A673 (cell line): Measurements from ENCODE around the gene USF2. TPM values are rescaled to one million over a fixed set of nuclear protein-coding genes. Genes with fewer than 3 reads are reported as not detected.

Experiments used
- BruUV-seq: library from RNA; stranded (reverse); fragments of 400-500 nt; replicated peaks from 2 replicates; lab custom pipeline; 2021; lab: Mats Ljungman, UMichigan
- CTCF ChIA-PET: fragments of 300-600 bp; sonication (Branson Sonifier 250); formaldehyde crosslinking; loops from one replicate; lab custom pipeline; 2022; ENCODE audit warnings: antibody characterized with exemption; lab: Charles Lee
- POLR2A ChIA-PET: fragments of 300-600 bp; sonication (Branson Sonifier 250); formaldehyde crosslinking; loops from one replicate; lab custom pipeline; 2022; ENCODE audit warnings: antibody characterized with exemption; ENCODE audit not compliant: low non-redundant PET; lab: Charles Lee
- DNase-seq: peaks from one replicate; pipeline ENCODE4 v3.0.0-alpha.2; 2015; ENCODE audit warnings: low spot score
- H3K27ac ChIP-seq: fragments of 200-600 bp; sonication (generic); 2 replicates; pipeline ENCODE4 v1.5.1; 2016; ENCODE audit warnings: mixed run types, low read depth, mild to moderate bottlenecking, mixed read lengths, antibody characterized with exemption, low read length; ENCODE audit not compliant: poor library complexity, severe bottlenecking
- H3K27me3 ChIP-seq: fragments of 200-600 bp; sonication (generic); replicated peaks from 2 replicates; pipeline ENCODE4 v1.6.1; 2017; ENCODE audit warnings: mixed run types, low read depth, mild to moderate bottlenecking, mixed read lengths, antibody characterized with exemption, low read length; ENCODE audit not compliant: insufficient read depth, poor library complexity
- H3K36me3 ChIP-seq: fragments of 200-600 bp; sonication (generic); 2 replicates; pipeline ENCODE4 v1.6.1; 2016; ENCODE audit warnings: mixed run types, mild to moderate bottlenecking, mixed read lengths, antibody characterized with exemption, low read length; ENCODE audit not compliant: insufficient read depth, poor library complexity, severe bottlenecking
- H3K4me1 ChIP-seq: fragments of 200-600 bp; sonication (generic); 2 replicates; pipeline ENCODE4 v1.6.1; 2017; ENCODE audit warnings: mixed run types, mild to moderate bottlenecking, mixed read lengths, antibody characterized with exemption, low read length; ENCODE audit not compliant: insufficient read depth, poor library complexity, severe bottlenecking
- H3K4me3 ChIP-seq: fragments of 200-600 bp; sonication (generic); 2 replicates; pipeline ENCODE4 v1.5.1; 2016; ENCODE audit warnings: low read depth, mixed run types, mild to moderate bottlenecking, mixed read lengths, low read length; ENCODE audit not compliant: poor library complexity, severe bottlenecking
- H3K9me3 ChIP-seq: fragments of 200-600 bp; sonication (generic); 2 replicates; pipeline ENCODE4 v1.6.1; 2016; ENCODE audit warnings: mixed run types, low read depth, mild to moderate bottlenecking, mixed read lengths, antibody characterized with exemption, low read length; ENCODE audit not compliant: poor library complexity, severe bottlenecking
- CTCF ChIP-seq: fragments of 300-800, 200-600 bp; sonication (generic); conservative IDR thresholded peaks from 2 replicates; pipeline ENCODE4 v1.5.1; 2017; ENCODE audit warnings: low read depth, mild to moderate bottlenecking, antibody characterized with exemption, low read length, moderate library complexity, mixed read lengths
- EZH2 ChIP-seq: fragments of 200-600 bp; sonication (generic); IDR thresholded peaks from 2 replicates; pipeline ENCODE4 v1.6.1; 2017; ENCODE audit warnings: borderline replicate concordance, low read depth, mild to moderate bottlenecking, mixed read lengths, antibody characterized with exemption, low read length; ENCODE audit not compliant: poor library complexity, severe bottlenecking
- intact Hi-C: fragments of 100-400 bp; cut with micrococcal nuclease; formaldehyde crosslinking; loops from one replicate; pipeline ENCODE4 v1.10.0; 2022; ENCODE audit not compliant: unreplicated experiment
- total RNA-seq: library from RNA; stranded (reverse); gene quantifications from 2 replicates; pipeline ENCODE4 v1.2.3, GENCODE V29; 2021

Gene USF2
- total RNA-seq, 1 experiment from 2014 or later: 82.0 TPM

DNA sequence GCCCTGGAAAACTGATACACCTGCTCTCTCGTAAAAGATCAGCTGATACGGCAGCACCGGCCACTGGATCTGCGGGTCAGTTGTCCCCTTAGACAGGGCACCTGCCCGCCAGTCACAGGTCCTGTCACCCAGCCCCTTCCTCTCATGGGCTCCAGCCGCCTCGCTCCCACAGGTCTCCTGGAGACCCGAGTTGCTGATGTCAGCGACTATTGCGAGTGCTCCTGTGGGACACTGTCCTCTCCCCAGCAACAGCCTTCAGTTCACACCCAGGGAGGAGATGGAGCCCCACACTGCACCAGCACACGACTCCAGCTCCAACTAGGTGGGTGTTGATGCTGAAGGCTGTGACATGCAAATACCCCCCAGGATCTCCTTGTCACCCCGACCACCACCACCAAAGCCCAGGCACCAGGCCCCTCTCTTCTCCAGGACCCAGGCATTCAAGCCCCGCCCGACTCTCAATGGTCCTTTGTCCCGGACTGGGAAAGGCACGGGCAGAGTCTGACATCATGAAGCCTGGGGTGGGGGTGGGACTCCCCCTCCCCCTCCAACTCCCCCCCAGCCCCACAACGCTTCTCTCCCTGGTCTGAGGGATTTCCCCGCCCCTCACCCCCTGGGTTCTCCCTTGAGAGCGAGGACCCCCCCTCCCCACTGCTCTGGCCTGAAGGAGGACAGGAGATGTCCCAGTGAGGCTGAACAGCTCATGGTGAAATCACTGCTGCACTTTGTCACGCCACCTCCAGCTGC is 21.8 kb downstream of the USF2 start:
- POLR2A ChIA-PET: no interaction called here
- Histone ChIP-seq H3K4me1 (no peaks in the 10 kb centered on the region), H3K4me3 (no peak overlapping the region), H3K9me3 (no peaks in the 10 kb centered on the region), H3K36me3 (no peaks in the 10 kb centered on the region), H3K27ac (no peak overlapping the region), H3K27me3 (peaks cover 36% of the 10 kb centered on the region)
- CTCF ChIA-PET: no interaction called here
- no TSS peak for BruUV-seq
- TF ChIP-seq EZH2: no peak
- TF ChIP-seq CTCF: no peak
- no peak for DNase-seq
- intact Hi-C loops: no loop called here

- H3K27me3 ChIP-seq: peaks cover 36% of the 10 kb centered on the region
These were observed 22.5 kb downstream of the USF2 start for GRCh38 chr19:35291259-35291658.

DNA sequence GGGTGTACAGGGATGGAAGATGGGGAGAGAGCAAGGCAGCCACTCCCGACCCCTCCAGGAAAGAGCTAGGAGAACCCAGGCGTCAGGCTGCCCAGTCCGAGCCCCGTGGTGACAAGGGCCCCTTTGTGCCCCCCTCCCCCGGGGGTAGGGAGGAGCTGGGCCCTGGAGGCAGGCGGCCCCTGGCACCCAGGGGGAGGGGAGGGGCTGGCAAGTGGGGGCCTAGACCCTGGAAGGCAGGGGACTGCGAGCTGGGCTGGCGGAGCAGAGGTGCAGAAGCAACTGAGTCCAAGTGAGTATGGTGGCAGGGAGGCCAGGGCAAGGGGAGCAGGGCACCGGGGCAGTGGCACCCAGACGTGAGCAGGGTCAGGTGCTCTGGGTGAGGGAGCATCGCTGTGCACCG is 23.2 kb downstream of the USF2 start, which contains the start of gene MAG:
TSS of gene MAG (plus strand) at position 246 of the 400 bp plus-strand sequence. CDS start 3,248 bp downstream, outside the sequence.
- Histone ChIP-seq H3K9me3 (no peaks in the 10 kb centered on the region), H3K36me3 (no peaks in the 10 kb centered on the region), H3K4me1 (no peaks in the 10 kb centered on the region), H3K27ac (no peak within 1 kb of the TSS), H3K27me3 (peaks cover 36% of the 10 kb centered on the region), H3K4me3 (no peak within 1 kb of the TSS)
- BruUV-seq: no TSS peak
- intact Hi-C loops: no loop called here
- CTCF ChIA-PET: no interaction called here
- no peak for DNase-seq
- TF ChIP-seq CTCF (no peak), EZH2 (no peak)
- POLR2A ChIA-PET: no interaction called here

More at GRCh38 chr19:35291259-35291658, 22.5 kb downstream of the USF2 start:
- DNase-seq: no peak
- CTCF ChIA-PET: no interaction called here
- POLR2A ChIA-PET: no interaction called here
- no peaks in the 10 kb centered on the region for H3K4me1 ChIP-seq
- TF ChIP-seq EZH2 (no peak), CTCF (no peak)
- H3K27ac ChIP-seq: no peak overlapping the region
- no TSS peak for BruUV-seq
- no peaks in the 10 kb centered on the region for H3K36me3 ChIP-seq
- no peaks in the 10 kb centered on the region for H3K9me3 ChIP-seq
- intact Hi-C loops: no loop called here
- no peak overlapping the region for H3K4me3 ChIP-seq
